ENCODE results near the gene VASP.

DNA sequence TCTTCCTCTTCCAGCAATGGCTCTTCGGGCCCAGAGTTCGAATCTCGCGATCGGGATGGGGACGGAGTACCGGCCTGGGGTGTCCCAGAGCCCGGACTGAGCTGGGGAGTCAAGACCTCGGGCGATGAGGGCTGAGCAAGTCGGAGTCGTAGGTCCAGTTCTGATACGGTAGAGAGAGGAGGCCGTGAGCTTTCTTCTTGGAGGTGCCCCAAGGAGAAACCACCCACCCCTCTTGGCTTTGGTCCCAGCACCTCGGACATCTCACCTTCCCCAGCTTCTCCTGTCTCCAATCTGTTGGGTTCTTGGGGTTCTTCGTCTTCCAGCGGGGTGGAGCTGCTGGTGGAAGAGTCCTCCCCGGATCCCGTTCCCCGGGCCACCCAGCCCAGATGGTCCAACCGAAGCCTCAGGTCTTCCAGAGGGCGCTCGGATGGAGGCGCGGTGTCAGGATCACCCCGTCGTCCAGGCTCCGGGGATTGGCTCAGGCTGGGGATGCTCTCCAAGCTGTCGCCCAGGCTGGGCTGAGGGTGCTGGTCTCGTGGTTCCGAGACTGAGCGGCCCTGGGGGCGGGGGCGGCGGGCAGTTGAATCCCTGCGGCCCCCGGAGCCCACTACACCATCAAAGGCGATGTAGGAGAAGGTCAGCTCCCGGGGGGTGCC is 12.9 kb upstream of the VASP start:
- TF ChIP-seq EZH2 (IDR thresholded peaks at IDR 0.05) (no peak), EZH2phosphoT487 (IDR thresholded peaks at IDR 0.05) (no peak)
- TF ChIP-seq, protein P1, sequence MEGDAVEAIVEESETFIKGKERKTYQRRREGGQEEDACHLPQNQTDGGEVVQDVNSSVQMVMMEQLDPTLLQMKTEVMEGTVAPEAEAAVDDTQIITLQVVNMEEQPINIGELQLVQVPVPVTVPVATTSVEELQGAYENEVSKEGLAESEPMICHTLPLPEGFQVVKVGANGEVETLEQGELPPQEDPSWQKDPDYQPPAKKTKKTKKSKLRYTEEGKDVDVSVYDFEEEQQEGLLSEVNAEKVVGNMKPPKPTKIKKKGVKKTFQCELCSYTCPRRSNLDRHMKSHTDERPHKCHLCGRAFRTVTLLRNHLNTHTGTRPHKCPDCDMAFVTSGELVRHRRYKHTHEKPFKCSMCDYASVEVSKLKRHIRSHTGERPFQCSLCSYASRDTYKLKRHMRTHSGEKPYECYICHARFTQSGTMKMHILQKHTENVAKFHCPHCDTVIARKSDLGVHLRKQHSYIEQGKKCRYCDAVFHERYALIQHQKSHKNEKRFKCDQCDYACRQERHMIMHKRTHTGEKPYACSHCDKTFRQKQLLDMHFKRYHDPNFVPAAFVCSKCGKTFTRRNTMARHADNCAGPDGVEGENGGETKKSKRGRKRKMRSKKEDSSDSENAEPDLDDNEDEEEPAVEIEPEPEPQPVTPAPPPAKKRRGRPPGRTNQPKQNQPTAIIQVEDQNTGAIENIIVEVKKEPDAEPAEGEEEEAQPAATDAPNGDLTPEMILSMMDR (IDR thresholded peaks at IDR 0.05), result no peak

Data from neural progenitor cell (in vitro differentiated cells).